Osteoblast (primary cell): ENCODE data around the gene YBX3. TPM values are rescaled to one million over a fixed set of nuclear protein-coding genes. Genes with fewer than 3 reads are reported as not detected.

Experiments
- DNase-seq: peaks from one replicate; pipeline ENCODE4 v3.0.0; 2011; ENCODE audit warnings: low spot score, mixed read lengths; ENCODE audit not compliant: insufficient read length; ENCODE audit errors: missing footprints
- H2AFZ ChIP-seq: 2 replicates; pipeline ENCODE4 v1.6.0; 2011; ENCODE audit warnings: mild to moderate bottlenecking, low read length
- H3K27ac ChIP-seq: 2 replicates; pipeline ENCODE4 v1.5.1; 2011; ENCODE audit warnings: mild to moderate bottlenecking, low read depth, low read length, moderate library complexity
- H3K27me3 ChIP-seq: 2 replicates; pipeline ENCODE4 v1.6.0; 2012; ENCODE audit warnings: mild to moderate bottlenecking, control low read depth, inconsistent platforms, low read length, moderate library complexity; ENCODE audit not compliant: insufficient read depth
- H3K36me3 ChIP-seq: 2 replicates; pipeline ENCODE4 v1.5.1; 2011; ENCODE audit warnings: mild to moderate bottlenecking, low read length, control low read depth, moderate library complexity; ENCODE audit not compliant: insufficient read depth
- H3K4me1 ChIP-seq: 2 replicates; pipeline ENCODE4 v1.5.1; 2011; ENCODE audit warnings: mild to moderate bottlenecking, low read length, control low read depth, moderate library complexity; ENCODE audit not compliant: insufficient read depth
- H3K4me2 ChIP-seq: 2 replicates; pipeline ENCODE4 v1.6.0; 2011; ENCODE audit warnings: mild to moderate bottlenecking, low read length; ENCODE audit not compliant: insufficient read depth
- H3K4me3 ChIP-seq: fragments of 200-600 bp; sonication (generic); 3 replicates; pipeline ENCODE4 v1.5.1; 2012; ENCODE audit warnings: mild to moderate bottlenecking, low read length, inconsistent platforms; ENCODE audit not compliant: insufficient read depth
- H3K79me2 ChIP-seq: 2 replicates; pipeline ENCODE4 v1.6.0; 2012; ENCODE audit warnings: mild to moderate bottlenecking, low read length, control low read depth, inconsistent platforms; ENCODE audit not compliant: insufficient read depth
- H3K9me3 ChIP-seq: 2 replicates; pipeline ENCODE4 v1.5.1; 2011; ENCODE audit warnings: low read depth, low read length, control low read depth
- H4K20me1 ChIP-seq: 2 replicates; pipeline ENCODE4 v1.6.0; 2012; ENCODE audit warnings: mild to moderate bottlenecking, low read length, control low read depth; ENCODE audit not compliant: insufficient read depth
- CTCF ChIP-seq: IDR thresholded peaks from 2 replicates; pipeline ENCODE4 v1.5.1; 2011; ENCODE audit warnings: mild to moderate bottlenecking, low read depth, low read length, moderate library complexity; ENCODE audit errors: extremely low read depth
- total RNA-seq: library from RNA; depleted of rRNA; stranded (reverse); fragments of >200 nt; gene quantifications from 2 replicates; pipeline ENCODE4 v1.2.3, GENCODE V29; 2012

Gene YBX3
- total RNA-seq, 1 donor = 147 TPM

GRCh38 chr12:10730559-10730958 is 7.4 kb upstream of the YBX3 start:
- H3K27ac ChIP-seq = no peak overlapping the region
- no peak overlapping the region for H3K4me2 ChIP-seq
- no peak for DNase-seq
- H3K79me2 ChIP-seq = no peaks in the 10 kb centered on the region
- H3K4me3 ChIP-seq = no peak overlapping the region
- no peak overlapping the region for H2AFZ ChIP-seq
- H3K36me3 ChIP-seq = no peaks in the 10 kb centered on the region
- no peak for TF ChIP-seq CTCF
- H3K9me3 ChIP-seq = no peaks in the 10 kb centered on the region
- no peaks in the 10 kb centered on the region for H3K4me1 ChIP-seq
- H3K27me3 ChIP-seq = peaks cover 28% of the 10 kb centered on the region
- no peaks in the 10 kb centered on the region for H4K20me1 ChIP-seq

DNA sequence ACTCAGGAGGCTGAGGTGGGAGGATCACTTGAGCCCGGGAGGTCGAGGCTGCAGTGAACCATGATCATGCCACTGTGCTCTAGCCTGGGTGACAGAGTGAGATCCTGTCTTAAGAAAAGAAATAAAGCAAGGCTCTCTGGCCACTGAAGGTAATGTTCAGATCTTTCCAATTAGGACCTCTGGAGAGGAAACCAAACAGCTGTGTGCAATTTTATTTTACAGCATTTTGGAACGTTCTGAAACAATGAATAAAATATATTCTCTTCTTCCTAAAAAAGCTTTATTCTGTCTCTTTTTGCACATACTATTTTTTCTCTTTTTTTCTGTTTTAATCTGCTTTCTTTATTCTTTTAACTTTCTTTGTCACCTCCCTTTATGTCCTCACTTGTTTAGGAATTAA is 5.0 kb upstream of the YBX3 start:
- Histone ChIP-seq H2AFZ (no peak overlapping the region), H3K4me3 (no peak overlapping the region), H3K79me2 (peaks cover 11% of the 10 kb centered on the region), H3K27me3 (peaks cover 20% of the 10 kb centered on the region), H4K20me1 (no peaks in the 10 kb centered on the region), H3K9me3 (no peaks in the 10 kb centered on the region), H3K4me2 (no peak overlapping the region), H3K27ac (no peak overlapping the region), H3K36me3 (no peaks in the 10 kb centered on the region), H3K4me1 (peaks cover 4% of the 10 kb centered on the region)
- DNase-seq = no peak
- no peak for TF ChIP-seq CTCF

- Histone ChIP-seq H2AFZ (no peak overlapping the region), H3K27me3 (peaks cover 13% of the 10 kb centered on the region)
Observed at GRCh38 chr12:10726945-10727344, 3.8 kb upstream of the YBX3 start.

DNA sequence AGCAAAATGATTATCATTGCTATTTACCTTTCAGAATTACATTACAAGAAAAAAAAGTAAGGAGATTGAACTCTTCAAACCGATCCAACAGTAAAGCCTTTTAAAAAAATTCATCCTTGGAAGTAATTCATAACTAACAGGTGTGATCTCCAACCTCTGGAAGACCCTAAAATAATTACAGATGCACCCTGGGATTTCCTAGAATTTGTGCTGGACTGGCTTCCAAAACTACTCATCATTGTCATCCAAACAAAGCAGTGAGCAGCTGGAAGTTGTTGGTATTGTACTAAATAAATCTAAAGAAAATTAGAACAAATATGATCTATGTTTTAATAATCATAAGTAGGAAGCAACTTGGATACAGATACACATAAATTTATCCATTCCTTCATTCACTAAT is 1.9 kb upstream of the YBX3 start:
- Histone ChIP-seq H3K9me3 (no peaks in the 10 kb centered on the region), H2AFZ (no peak overlapping the region), H3K4me3 (no peak overlapping the region), H3K27ac (no peak overlapping the region), H4K20me1 (no peaks in the 10 kb centered on the region), H3K27me3 (no peaks in the 10 kb centered on the region), H3K4me2 (no peak overlapping the region), H3K36me3 (no peaks in the 10 kb centered on the region), H3K79me2 (peaks cover 38% of the 10 kb centered on the region), H3K4me1 (peaks cover 17% of the 10 kb centered on the region)
- no peak for DNase-seq
- no peak for TF ChIP-seq CTCF

More at GRCh38 chr12:10726945-10727344, 3.8 kb upstream of the YBX3 start:
- H3K27ac ChIP-seq = no peak overlapping the region
- H3K9me3 ChIP-seq = no peaks in the 10 kb centered on the region
- peaks cover 19% of the 10 kb centered on the region for H3K79me2 ChIP-seq
- H3K36me3 ChIP-seq = no peaks in the 10 kb centered on the region
- no peak for DNase-seq
- no peak for TF ChIP-seq CTCF
- peaks cover 4% of the 10 kb centered on the region for H3K4me1 ChIP-seq
- H3K4me2 ChIP-seq = no peak overlapping the region
- H3K4me3 ChIP-seq = no peak overlapping the region
- no peaks in the 10 kb centered on the region for H4K20me1 ChIP-seq
